Astrocyte of the hippocampus (primary cell): ENCODE results near the gene GAGE12J.
A peak's percentile ranks its signal among the peaks of the same experiment; 100 is the strongest.
"Not testable (repeated sequence)": the region's sequence is repeated elsewhere in the genome, so short reads cannot be mapped to it uniquely, and the experiment has no call there.

Experiments used
- DNase-seq: peaks from one replicate; pipeline ENCODE4 v3.0.0; 2011; ENCODE audit warnings: low read depth, low spot score

GAGE12J gene

GRCh38 chrX:49309401-49309981 lies 12.3 kb upstream of the GAGE12J start:
- peak; percentile 38 for DNase-seq

DNA sequence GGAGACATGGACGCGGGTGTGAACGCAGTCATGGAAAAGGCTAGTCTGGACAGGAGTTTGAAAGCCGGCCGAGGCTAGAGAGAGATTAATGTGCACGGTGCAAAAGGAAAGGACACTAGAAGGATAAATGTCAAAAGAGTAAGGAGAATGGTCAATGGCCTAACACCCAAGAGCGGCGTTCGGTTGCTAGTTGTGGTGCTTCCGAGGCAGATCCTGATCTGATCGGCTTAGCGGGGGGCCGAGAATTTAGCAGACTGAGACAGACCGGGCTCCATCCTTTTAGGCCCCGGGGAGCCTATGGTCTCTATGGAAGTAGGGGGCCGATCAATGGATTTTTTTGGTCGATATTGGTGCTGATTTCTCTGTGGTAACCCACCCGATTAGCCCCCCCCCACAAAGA lies 11.5 kb upstream of the GAGE12J start:
- no peak for DNase-seq

DNA sequence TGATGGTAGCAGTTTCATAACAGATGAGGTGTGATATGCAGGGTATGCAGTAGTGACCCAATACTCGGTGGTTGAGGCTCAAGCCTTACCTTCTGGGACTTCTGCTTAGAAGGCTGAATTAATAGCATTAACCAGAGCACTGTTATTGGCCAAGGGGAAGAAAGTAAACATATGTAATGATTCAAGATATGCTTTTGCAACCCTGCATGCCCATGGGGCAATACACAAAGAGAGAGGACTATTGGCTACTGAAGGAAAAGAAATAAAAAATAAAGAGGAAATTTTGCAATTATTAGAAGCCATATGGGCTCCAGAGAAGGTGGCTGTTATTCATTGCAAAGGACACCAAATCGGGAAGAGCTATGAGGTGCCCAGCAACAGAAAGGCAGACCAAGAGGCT lies 9.7 kb upstream of the GAGE12J start:
- no peak for DNase-seq

- no peak for DNase-seq
These were observed 5.8 kb upstream of the GAGE12J start for GRCh38 chrX:49316085-49316484.

DNA sequence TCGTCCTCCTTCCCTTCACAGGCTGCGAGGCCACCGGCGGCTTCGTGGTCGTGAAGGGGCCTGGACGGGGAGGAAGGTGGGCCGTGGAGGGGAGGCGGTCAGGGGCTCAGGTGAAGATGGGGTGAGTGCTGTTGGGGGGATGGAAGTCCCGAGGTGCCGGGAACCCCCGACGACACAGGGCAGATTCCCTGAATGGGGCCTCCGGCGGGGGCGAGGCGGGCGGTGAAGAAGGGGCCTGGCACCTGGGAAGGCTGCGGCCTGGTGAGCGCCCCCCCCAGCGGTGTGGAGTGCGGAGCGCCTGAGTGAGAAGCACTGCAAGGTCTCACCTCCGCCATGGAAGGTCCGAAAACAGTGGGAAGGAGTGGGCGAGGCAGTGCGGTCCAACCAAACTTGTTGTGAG lies 429 bp downstream of the GAGE12J start:
- DNase-seq: not testable (repeated sequence)

DNA sequence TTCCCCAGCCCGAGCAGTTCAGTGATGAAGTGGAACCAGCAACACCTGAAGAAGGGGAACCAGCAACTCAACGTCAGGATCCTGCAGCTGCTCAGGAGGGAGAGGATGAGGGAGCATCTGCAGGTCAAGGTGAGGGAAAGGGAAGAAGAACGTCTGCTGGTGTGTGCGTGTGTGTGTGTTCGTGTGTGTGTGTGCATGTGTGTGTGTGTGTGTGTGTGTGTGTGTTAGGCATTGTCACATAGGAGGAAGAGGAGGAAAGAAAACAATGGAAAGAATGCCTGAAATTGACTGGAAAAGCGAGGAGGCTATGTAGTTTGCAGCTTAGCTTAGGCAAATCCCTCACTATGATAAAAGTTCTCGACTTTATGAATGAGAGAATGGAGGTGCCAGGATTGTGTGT lies 1.9 kb downstream of the GAGE12J start:
- DNase-seq: not testable (repeated sequence)

GRCh38 chrX:49330421-49330820 lies 8.6 kb downstream of the GAGE12J start:
- not testable (repeated sequence) for DNase-seq

DNA sequence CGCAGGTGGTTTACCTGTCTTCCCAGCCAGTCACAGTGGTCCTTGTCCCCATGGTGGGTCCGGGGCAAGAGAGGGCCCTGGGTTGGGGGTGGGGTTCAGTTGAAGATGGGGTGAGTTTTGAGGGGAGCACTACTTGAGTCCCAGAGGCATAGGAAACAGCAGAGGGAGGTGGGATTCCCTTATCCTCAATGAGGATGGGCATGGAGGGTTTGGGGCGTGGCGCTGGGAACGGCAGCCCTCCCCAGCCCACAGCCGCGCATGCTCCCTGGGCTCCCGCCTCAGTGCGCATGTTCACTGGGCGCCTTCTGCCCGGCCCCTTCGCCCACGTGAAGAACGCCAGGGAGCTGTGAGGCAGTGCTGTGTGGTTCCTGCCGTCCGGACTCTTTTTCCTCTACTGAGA lies 9.4 kb downstream of the GAGE12J start, which contains the start of gene GAGE13:
Gene GAGE13 (plus strand): TSS at position 301 of the 400 bp plus-strand sequence. CDS start 1,156 bp downstream, outside the sequence.
- not testable (repeated sequence) for DNase-seq

DNA sequence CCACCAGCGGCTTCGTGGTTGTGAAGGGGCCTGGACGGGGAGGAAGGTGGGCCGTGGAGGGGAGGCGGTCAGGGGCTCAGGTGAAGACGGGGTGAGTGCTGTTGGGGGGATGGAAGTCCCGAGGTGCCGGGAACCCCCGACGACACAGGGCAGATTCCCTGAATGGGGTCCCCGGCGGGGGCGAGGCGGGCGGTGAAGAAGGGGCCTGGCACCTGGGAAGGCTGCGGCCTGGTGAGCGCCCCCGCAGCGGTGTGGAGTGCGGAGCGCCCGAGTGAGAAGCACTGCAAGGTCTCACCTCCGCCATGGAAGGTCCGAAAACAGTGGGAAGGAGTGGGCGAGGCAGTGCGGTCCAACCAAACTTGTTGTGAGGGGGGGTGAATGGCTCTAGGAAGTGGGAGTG lies 10.0 kb downstream of the GAGE12J start:
- not testable (repeated sequence) for DNase-seq

DNA sequence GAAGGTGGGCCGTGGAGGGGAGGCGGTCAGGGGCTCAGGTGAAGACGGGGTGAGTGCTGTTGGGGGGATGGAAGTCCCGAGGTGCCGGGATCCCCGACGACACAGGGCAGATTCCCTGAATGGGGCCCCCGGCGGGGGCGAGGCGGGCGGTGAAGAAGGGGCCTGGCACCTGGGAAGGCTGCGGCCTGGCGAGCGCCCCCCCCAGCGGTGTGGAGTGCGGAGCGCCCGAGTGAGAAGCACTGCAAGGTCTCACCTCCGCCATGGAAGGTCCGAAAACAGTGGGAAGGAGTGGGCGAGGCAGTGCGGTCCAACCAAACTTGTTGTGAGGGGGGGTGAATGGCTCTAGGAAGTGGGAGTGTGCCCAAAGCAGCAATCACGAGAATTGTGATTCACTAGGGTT lies 19.6 kb downstream of the GAGE12J start:
- not testable (repeated sequence) for DNase-seq

GRCh38 chrX:49344496-49345175 lies 22.8 kb downstream of the GAGE12J start:
- not testable (repeated sequence) for DNase-seq

GRCh38 chrX:49345402-49345801 lies 23.6 kb downstream of the GAGE12J start:
- DNase-seq: not testable (repeated sequence)

GRCh38 chrX:49346150-49346549 lies 24.3 kb downstream of the GAGE12J start:
- not testable (repeated sequence) for DNase-seq
